ENCODE data around the gene PARK7.
A peak's percentile ranks its signal among the peaks of the same experiment; 100 is the strongest.
"Not testable (repeated sequence)": the region's sequence is repeated elsewhere in the genome, so short reads cannot be mapped to it uniquely, and the experiment has no call there.

The PARK7 gene

GRCh38 chr1:7942214-7942921, 19.1 kb upstream of the PARK7 start:
- no peak for FAIRE-seq
- DNase-seq (ENCODE audit: low spot score) = no peak

GRCh38 chr1:7943251-7943650, 18.3 kb upstream of the PARK7 start:
- FAIRE-seq (no peak), DNase-seq (ENCODE audit: low spot score) (no peak)

- DNase-seq (ENCODE audit: low spot score) (peak; percentile 95), FAIRE-seq (peak; percentile 97)
Measured at GRCh38 chr1:7948960-7949359, 12.6 kb upstream of the PARK7 start.

- not testable (repeated sequence) for DNase-seq (ENCODE audit: low spot score); FAIRE-seq
Measured at GRCh38 chr1:7952791-7953190, 8.7 kb upstream of the PARK7 start.

- FAIRE-seq = peak; percentile 73
- peak; percentile 81 for DNase-seq (ENCODE audit: low spot score)
Measured at GRCh38 chr1:7953850-7954609, 7.5 kb upstream of the PARK7 start.

GRCh38 chr1:7954683-7955082, 6.8 kb upstream of the PARK7 start:
- FAIRE-seq (no peak), DNase-seq (ENCODE audit: low spot score) (no peak)

GRCh38 chr1:7956218-7957032, 5.1 kb upstream of the PARK7 start:
- FAIRE-seq (no peak), DNase-seq (ENCODE audit: low spot score) (peak; percentile 75)

- DNase-seq (ENCODE audit: low spot score) (no peak), FAIRE-seq (no peak)
Measured at GRCh38 chr1:7960165-7960564, 1.3 kb upstream of the PARK7 start.

GRCh38 chr1:7960867-7961215, 670 bp upstream of the PARK7 start:
- DNase-seq (ENCODE audit: low spot score) = no peak
- no peak for FAIRE-seq

- FAIRE-seq (no peak), DNase-seq (ENCODE audit: low spot score) (no peak)
Measured at GRCh38 chr1:7962014-7962335, 464 bp downstream of the PARK7 start.

GRCh38 chr1:7962636-7963377, 1.3 kb downstream of the PARK7 start:
- no peak for DNase-seq (ENCODE audit: low spot score)
- FAIRE-seq = no peak

GRCh38 chr1:7963378-7963730, 1.8 kb downstream of the PARK7 start:
- DNase-seq (ENCODE audit: low spot score); FAIRE-seq: not testable (repeated sequence)

- FAIRE-seq; DNase-seq (ENCODE audit: low spot score): not testable (repeated sequence)
Measured at GRCh38 chr1:7963841-7964240, 2.3 kb downstream of the PARK7 start.

GRCh38 chr1:7964476-7964875, 3.0 kb downstream of the PARK7 start:
- no peak for FAIRE-seq
- DNase-seq (ENCODE audit: low spot score) = no peak

GRCh38 chr1:7967196-7967595, 5.7 kb downstream of the PARK7 start:
- no peak for FAIRE-seq
- no peak for DNase-seq (ENCODE audit: low spot score)

GRCh38 chr1:7967651-7968050, 6.1 kb downstream of the PARK7 start:
- no peak for FAIRE-seq
- DNase-seq (ENCODE audit: low spot score) = no peak

GRCh38 chr1:7970246-7970645, 8.7 kb downstream of the PARK7 start:
- FAIRE-seq = no peak

GRCh38 chr1:7971024-7971423, 9.5 kb downstream of the PARK7 start:
- no peak for DNase-seq (ENCODE audit: low spot score)
- FAIRE-seq = no peak

More at GRCh38 chr1:7970246-7970645, 8.7 kb downstream of the PARK7 start:
- DNase-seq (ENCODE audit: low spot score) = no peak

- DNase-seq (ENCODE audit: low spot score) (no peak), FAIRE-seq (no peak)
Measured at GRCh38 chr1:7972285-7972684, 10.8 kb downstream of the PARK7 start.

GRCh38 chr1:7973086-7973485, 11.6 kb downstream of the PARK7 start:
- DNase-seq (ENCODE audit: low spot score) (no peak), FAIRE-seq (no peak)

GRCh38 chr1:7975212-7975865, 13.8 kb downstream of the PARK7 start:
- DNase-seq (ENCODE audit: low spot score) = peak; percentile 74
- peak; percentile 75 for FAIRE-seq
